GM12864 (cell line): ENCODE data around the gene UFC1.

Source experiments
- DNase-seq: peaks from one replicate; pipeline ENCODE4 v3.0.0-alpha.2; 2011; ENCODE audit warnings: low read depth
- H3K4me3 ChIP-seq: 2 replicates; pipeline ENCODE4 v1.5.1; 2011; ENCODE audit warnings: mild to moderate bottlenecking, low read depth, low read length, control low read depth
- TF ChIP-seq, protein P1 (sequence below): IDR thresholded peaks from 2 replicates; pipeline ENCODE4 v1.5.1; 2011; ENCODE audit warnings: low read depth, mild to moderate bottlenecking, moderate library complexity, low read length, control low read depth, inconsistent platforms; ENCODE audit errors: missing control alignments

Gene UFC1

DNA sequence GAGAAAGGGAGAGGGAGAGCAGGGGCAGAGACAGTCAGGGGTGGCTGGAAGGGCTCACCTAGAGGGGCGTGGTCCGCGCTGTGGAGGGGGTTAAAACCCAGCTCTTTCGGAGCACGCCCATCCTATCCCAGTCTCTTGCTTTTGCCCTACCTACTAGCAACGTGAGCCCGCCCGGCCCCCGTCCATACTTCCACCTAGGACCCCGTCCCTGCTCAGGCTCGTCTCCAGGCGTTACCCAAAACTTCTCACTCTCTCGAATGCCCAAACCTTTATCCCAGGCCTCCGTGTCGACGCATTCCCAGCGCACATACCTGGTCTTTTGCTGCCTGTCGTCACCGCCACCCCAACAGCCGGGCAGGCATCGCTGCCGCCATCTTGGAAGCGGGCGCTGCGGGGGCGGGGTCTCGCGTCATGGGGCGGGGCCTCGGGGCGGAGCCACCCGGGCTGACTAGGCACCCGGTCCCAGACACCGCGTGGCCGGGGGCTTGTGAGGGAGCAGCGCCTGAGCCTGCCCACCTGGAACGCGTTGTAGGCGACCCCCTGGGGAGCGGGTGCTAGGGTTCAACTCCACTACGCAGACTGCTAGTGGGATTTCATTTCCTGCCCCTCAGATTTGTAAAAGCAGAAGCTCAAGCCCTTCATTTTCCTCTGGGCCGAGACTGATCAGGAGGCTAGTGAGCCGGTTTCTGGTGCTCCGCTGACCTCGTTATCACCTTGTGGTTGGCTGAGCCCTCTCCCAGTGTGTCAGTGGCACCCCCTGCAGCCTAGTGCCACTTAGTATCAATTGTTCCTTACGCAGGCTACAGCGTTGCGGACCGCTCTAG is 23.5 kb downstream of the UFC1 start, which contains the start of gene B4GALT3:
Gene B4GALT3, minus strand, starts transcription at position 396 of the 824 bp plus-strand sequence. CDS start 1,447 bp downstream, outside the sequence.
- TF ChIP-seq, protein P1, sequence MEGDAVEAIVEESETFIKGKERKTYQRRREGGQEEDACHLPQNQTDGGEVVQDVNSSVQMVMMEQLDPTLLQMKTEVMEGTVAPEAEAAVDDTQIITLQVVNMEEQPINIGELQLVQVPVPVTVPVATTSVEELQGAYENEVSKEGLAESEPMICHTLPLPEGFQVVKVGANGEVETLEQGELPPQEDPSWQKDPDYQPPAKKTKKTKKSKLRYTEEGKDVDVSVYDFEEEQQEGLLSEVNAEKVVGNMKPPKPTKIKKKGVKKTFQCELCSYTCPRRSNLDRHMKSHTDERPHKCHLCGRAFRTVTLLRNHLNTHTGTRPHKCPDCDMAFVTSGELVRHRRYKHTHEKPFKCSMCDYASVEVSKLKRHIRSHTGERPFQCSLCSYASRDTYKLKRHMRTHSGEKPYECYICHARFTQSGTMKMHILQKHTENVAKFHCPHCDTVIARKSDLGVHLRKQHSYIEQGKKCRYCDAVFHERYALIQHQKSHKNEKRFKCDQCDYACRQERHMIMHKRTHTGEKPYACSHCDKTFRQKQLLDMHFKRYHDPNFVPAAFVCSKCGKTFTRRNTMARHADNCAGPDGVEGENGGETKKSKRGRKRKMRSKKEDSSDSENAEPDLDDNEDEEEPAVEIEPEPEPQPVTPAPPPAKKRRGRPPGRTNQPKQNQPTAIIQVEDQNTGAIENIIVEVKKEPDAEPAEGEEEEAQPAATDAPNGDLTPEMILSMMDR, result no peak
- peak within 1 kb of the TSS; percentile 67 for H3K4me3 ChIP-seq
- no peak for DNase-seq

DNA sequence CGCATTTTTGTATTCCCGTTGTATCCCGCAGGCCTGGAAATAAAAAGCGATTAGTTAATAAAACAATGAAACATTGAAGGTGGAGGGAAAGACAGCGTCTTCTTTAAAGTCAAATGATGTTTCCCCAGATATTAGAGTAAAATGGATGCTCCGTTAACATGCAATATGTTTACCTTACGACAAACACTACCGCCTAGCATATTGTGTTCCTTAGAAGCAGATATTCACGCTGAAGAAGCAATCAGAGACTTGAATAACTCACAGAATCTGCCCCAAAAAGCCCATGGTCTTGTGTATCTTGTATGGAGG is 24.1 kb downstream of the UFC1 start:
- no peak for DNase-seq
- TF ChIP-seq, protein P1, result no peak
- H3K4me3 ChIP-seq, result peak overlapping the region; percentile 67

DNA sequence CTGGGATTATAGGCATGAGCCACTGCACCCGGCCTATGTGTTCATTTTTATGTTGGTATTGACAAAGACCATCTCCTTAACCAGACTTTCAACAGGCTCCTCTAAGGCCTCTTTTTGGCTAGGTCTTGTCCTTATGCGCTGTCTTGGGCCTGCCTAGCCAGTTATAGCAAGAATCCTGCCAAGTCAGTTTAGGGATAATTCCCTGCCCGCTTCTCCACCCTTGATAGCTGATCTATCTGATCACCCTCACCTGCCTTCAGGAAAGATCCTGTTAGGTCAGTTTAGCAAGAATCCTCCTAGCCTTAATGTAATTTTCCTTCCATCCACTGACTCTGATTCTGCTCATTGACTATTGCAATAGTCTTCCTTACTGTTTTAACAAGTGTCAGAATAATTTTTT is 25.9 kb downstream of the UFC1 start:
- TF ChIP-seq, protein P1, result no peak
- H3K4me3 ChIP-seq, result no peak overlapping the region
- DNase-seq, result no peak

DNA sequence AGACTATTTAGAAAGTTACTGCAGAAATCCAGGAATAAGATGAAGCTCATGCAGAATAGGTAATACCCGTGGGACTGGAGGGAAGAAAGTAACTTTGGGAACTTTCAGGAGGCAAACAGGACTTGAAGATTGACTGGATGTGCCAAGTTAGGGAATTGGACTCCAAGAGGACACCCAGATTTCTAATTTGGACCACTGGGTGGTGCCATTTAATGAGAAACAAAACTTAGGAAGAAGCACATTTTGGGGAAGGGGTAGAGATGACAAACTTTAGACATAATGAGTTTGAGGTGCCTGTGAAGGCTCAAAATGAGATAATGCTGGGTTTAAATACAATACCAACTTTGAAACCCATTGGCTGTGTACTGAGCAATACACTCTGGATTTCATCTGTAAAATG is 26.9 kb downstream of the UFC1 start:
- TF ChIP-seq, protein P1, result peak; percentile 36
- no peak overlapping the region for H3K4me3 ChIP-seq
- no peak for DNase-seq

DNA sequence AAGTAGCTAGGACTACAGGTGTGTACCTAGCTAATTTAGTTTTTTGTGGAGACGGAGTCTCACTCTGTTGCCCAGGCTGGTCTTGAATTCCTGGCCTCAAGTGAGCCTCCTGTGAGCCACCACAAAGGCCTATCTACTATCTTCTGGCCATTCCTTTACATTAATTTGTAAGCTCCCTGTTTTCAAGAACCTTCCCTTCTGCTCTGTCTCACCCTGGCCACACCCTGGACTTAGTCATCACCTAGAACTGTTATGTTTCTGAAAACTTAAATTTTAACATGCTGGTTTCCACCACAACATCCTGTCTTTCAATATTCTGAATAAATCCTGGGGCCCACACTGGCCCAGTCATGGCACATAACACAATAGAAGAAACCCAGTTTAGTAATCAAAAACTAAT is 28.4 kb downstream of the UFC1 start:
- DNase-seq, result peak; percentile 78
- TF ChIP-seq, protein P1, result no peak
- no peak overlapping the region for H3K4me3 ChIP-seq

DNA sequence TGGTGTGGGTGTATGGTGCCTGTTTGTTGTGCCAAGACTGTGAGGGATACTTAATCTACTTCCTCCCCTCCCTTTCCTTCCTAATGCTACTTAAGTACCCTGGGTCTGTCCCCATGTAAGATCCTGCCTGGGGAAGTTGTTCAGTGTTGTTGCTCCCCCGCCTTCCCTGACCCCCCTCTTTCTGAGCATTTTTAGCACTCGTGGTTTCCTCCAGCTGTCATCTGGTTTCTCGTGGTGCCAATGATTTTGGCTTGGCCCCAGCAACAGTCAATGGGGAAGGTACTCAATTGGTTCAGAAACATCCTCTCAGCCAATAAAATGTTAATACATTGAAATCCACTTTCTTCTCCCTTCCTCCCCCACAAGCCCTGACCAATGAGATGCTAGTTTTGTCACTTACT is 31.5 kb downstream of the UFC1 start:
- TF ChIP-seq, protein P1, result no peak
- H3K4me3 ChIP-seq, result no peak overlapping the region
- DNase-seq, result peak; percentile 97
